ENCODE data around the gene KIAA0586. TPM values are rescaled to one million over a fixed set of nuclear protein-coding genes. Genes with fewer than 3 reads are reported as not detected.

The KIAA0586 gene
- total RNA-seq, 1 donor from 2014 or later, result 20.1 TPM

DNA sequence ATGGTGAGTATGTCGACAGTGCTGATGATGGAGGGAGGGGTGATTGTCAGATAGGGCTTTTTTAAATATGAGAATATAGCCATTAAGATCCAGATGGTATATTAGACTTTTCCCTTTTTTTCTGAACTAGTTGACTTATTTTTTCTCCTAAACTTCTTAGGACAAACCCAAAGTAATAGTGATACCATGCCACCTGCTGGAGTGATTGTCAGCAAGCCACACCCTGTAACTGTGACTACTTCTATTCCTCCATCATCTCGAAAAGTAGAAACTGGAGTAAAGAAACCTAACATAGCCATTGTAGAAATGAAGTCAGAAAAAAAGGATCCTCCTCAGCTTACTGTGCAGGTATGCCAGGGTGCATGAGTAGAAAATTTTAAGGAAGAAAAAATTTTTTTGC, 40.1 kb downstream of the KIAA0586 start:
- peaks cover 8% of the 10 kb centered on the region for H3K36me3 Mint-ChIP-seq (ENCODE audit: low read depth, unreplicated experiment)

GRCh38 chr14:58469309-58469708, 41.8 kb downstream of the KIAA0586 start:
- no peak overlapping the region for H2AFZ ChIP-seq (ENCODE audit: low read depth, low read length)
- H3K4me3 Mint-ChIP-seq (ENCODE audit: unreplicated experiment), result no peak overlapping the region
- H3K27me3 Mint-ChIP-seq (ENCODE audit: low read depth, unreplicated experiment), result no peaks in the 10 kb centered on the region
- no peaks in the 10 kb centered on the region for H3K79me2 ChIP-seq (ENCODE audit: insufficient read depth, low read length)
- H3K9ac ChIP-seq (ENCODE audit: low read length), result no peak overlapping the region
- peaks cover 5% of the 10 kb centered on the region for H3K36me3 Mint-ChIP-seq (ENCODE audit: low read depth, unreplicated experiment)
- DNase-seq (ENCODE audit: low read depth), result no peak
- H3K4me3 ChIP-seq (ENCODE audit: insufficient read depth, low read depth, low read length), result no peak overlapping the region
- no peak overlapping the region for H3K27ac ChIP-seq (ENCODE audit: low read depth, low read length)
- H3K9me3 Mint-ChIP-seq (ENCODE audit: unreplicated experiment), result no peaks in the 10 kb centered on the region
- H3K9me3 ChIP-seq (ENCODE audit: insufficient read depth, low read depth, low read length), result no peaks in the 10 kb centered on the region
- peaks cover 6% of the 10 kb centered on the region for H3K4me1 ChIP-seq (ENCODE audit: insufficient read depth, low read length)
- no peaks in the 10 kb centered on the region for H4K20me1 ChIP-seq (ENCODE audit: insufficient read depth, low read length)
- peaks cover 1% of the 10 kb centered on the region for H3K4me1 Mint-ChIP-seq (ENCODE audit: low read depth, unreplicated experiment)
- TF ChIP-seq, protein P1, sequence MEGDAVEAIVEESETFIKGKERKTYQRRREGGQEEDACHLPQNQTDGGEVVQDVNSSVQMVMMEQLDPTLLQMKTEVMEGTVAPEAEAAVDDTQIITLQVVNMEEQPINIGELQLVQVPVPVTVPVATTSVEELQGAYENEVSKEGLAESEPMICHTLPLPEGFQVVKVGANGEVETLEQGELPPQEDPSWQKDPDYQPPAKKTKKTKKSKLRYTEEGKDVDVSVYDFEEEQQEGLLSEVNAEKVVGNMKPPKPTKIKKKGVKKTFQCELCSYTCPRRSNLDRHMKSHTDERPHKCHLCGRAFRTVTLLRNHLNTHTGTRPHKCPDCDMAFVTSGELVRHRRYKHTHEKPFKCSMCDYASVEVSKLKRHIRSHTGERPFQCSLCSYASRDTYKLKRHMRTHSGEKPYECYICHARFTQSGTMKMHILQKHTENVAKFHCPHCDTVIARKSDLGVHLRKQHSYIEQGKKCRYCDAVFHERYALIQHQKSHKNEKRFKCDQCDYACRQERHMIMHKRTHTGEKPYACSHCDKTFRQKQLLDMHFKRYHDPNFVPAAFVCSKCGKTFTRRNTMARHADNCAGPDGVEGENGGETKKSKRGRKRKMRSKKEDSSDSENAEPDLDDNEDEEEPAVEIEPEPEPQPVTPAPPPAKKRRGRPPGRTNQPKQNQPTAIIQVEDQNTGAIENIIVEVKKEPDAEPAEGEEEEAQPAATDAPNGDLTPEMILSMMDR (IDR thresholded peaks at IDR 0.05; ENCODE audit: insufficient read depth, low read depth, low read length), result no peak
- no peak for TF ChIP-seq EZH2 (IDR thresholded peaks at IDR 0.05; ENCODE audit: insufficient read depth, low read length)
- FAIRE-seq, result no peak
- H3K36me3 ChIP-seq (ENCODE audit: insufficient read depth, low read length), result peaks cover 12% of the 10 kb centered on the region
- H3K27me3 ChIP-seq (ENCODE audit: insufficient read depth, low read length), result no peaks in the 10 kb centered on the region
- no peak overlapping the region for H3K4me2 ChIP-seq (ENCODE audit: low read length)
- H3K27ac Mint-ChIP-seq (ENCODE audit: unreplicated experiment), result no peak overlapping the region

More for the DNA sequence above, 40.1 kb downstream of the KIAA0586 start:
- no peak overlapping the region for H2AFZ ChIP-seq (ENCODE audit: low read depth, low read length)
- no peaks in the 10 kb centered on the region for H3K79me2 ChIP-seq (ENCODE audit: insufficient read depth, low read length)
- peaks cover 6% of the 10 kb centered on the region for H3K4me1 ChIP-seq (ENCODE audit: insufficient read depth, low read length)
- no peaks in the 10 kb centered on the region for H4K20me1 ChIP-seq (ENCODE audit: insufficient read depth, low read length)
- FAIRE-seq (no peak), DNase-seq (ENCODE audit: low read depth) (no peak)
- no peaks in the 10 kb centered on the region for H3K9me3 ChIP-seq (ENCODE audit: insufficient read depth, low read depth, low read length)
- H3K27me3 ChIP-seq (ENCODE audit: insufficient read depth, low read length), result no peaks in the 10 kb centered on the region
- Mint-ChIP-seq H3K4me1 (ENCODE audit: low read depth, unreplicated experiment) (peaks cover 1% of the 10 kb centered on the region), H3K27ac (ENCODE audit: unreplicated experiment) (no peak overlapping the region), H3K9me3 (ENCODE audit: unreplicated experiment) (no peaks in the 10 kb centered on the region), H3K27me3 (ENCODE audit: low read depth, unreplicated experiment) (no peaks in the 10 kb centered on the region), H3K4me3 (ENCODE audit: unreplicated experiment) (no peak overlapping the region)
- H3K36me3 ChIP-seq (ENCODE audit: insufficient read depth, low read length), result peaks cover 12% of the 10 kb centered on the region
- H3K4me2 ChIP-seq (ENCODE audit: low read length), result no peak overlapping the region
- no peak overlapping the region for H3K27ac ChIP-seq (ENCODE audit: low read depth, low read length)
- no peak overlapping the region for H3K4me3 ChIP-seq (ENCODE audit: insufficient read depth, low read depth, low read length)
- TF ChIP-seq, protein P1 (IDR thresholded peaks at IDR 0.05; ENCODE audit: insufficient read depth, low read depth, low read length), result no peak
- no peak for TF ChIP-seq EZH2 (IDR thresholded peaks at IDR 0.05; ENCODE audit: insufficient read depth, low read length)
- no peak overlapping the region for H3K9ac ChIP-seq (ENCODE audit: low read length)

GRCh38 chr14:58476320-58476719, 48.8 kb downstream of the KIAA0586 start:
- H3K4me3 Mint-ChIP-seq (ENCODE audit: unreplicated experiment), result no peak overlapping the region
- no peak for TF ChIP-seq EZH2 (IDR thresholded peaks at IDR 0.05; ENCODE audit: insufficient read depth, low read length)
- TF ChIP-seq, protein P1 (IDR thresholded peaks at IDR 0.05; ENCODE audit: insufficient read depth, low read depth, low read length), result no peak
- Histone ChIP-seq H3K79me2 (ENCODE audit: insufficient read depth, low read length) (no peaks in the 10 kb centered on the region), H3K9me3 (ENCODE audit: insufficient read depth, low read depth, low read length) (no peaks in the 10 kb centered on the region), H3K36me3 (ENCODE audit: insufficient read depth, low read length) (peaks cover 8% of the 10 kb centered on the region), H4K20me1 (ENCODE audit: insufficient read depth, low read length) (no peaks in the 10 kb centered on the region), H3K27ac (ENCODE audit: low read depth, low read length) (no peak overlapping the region), H2AFZ (ENCODE audit: low read depth, low read length) (no peak overlapping the region), H3K4me2 (ENCODE audit: low read length) (no peak overlapping the region), H3K27me3 (ENCODE audit: insufficient read depth, low read length) (no peaks in the 10 kb centered on the region), H3K4me3 (ENCODE audit: insufficient read depth, low read depth, low read length) (no peak overlapping the region), H3K4me1 (ENCODE audit: insufficient read depth, low read length) (no peaks in the 10 kb centered on the region), H3K9ac (ENCODE audit: low read length) (no peak overlapping the region)
- FAIRE-seq (no peak), DNase-seq (ENCODE audit: low read depth) (no peak)
- H3K9me3 Mint-ChIP-seq (ENCODE audit: unreplicated experiment), result no peaks in the 10 kb centered on the region
- no peak overlapping the region for H3K27ac Mint-ChIP-seq (ENCODE audit: unreplicated experiment)
- peaks cover 5% of the 10 kb centered on the region for H3K36me3 Mint-ChIP-seq (ENCODE audit: low read depth, unreplicated experiment)
- H3K27me3 Mint-ChIP-seq (ENCODE audit: low read depth, unreplicated experiment), result no peaks in the 10 kb centered on the region
- H3K4me1 Mint-ChIP-seq (ENCODE audit: low read depth, unreplicated experiment), result no peaks in the 10 kb centered on the region
